Tibial nerve (tissue), 4 donors: ENCODE measurements around the gene KMT2B. TPM values are rescaled to one million over a fixed set of nuclear protein-coding genes. Genes with fewer than 3 reads are reported as not detected.

Experiments
- DNase-seq, 2 donors: peaks; one replicate each; pipeline ENCODE4 v3.0.0-alpha.2; 2019; ENCODE audit warnings: low spot score in 2 of 2
- H3K27ac ChIP-seq, 4 donors: fragments of 200-600 bp; sonication (generic) in 3 of 4; one replicate each; pipeline ENCODE4 v1.5.1; 2017 to 2019; ENCODE audit warnings: mild to moderate bottlenecking in 1 of 4
- H3K27me3 ChIP-seq, 2 donors: fragments of 200-600 bp; sonication (generic) in 1 of 2; one replicate each; pipeline versions ENCODE4 v1.5.1 to v1.6.0; 2017 to 2019
- H3K36me3 ChIP-seq, 3 donors: fragments of 200-600 bp; sonication (generic); one replicate each; pipeline ENCODE4 v1.5.1; 2018 to 2019
- H3K4me1 ChIP-seq, 4 donors: fragments of 200-600 bp; sonication (generic) in 3 of 4; one replicate each; pipeline ENCODE4 v1.5.1; 2017 to 2019
- H3K4me3 ChIP-seq, 4 donors: fragments of 200-600 bp; sonication (generic) in 3 of 4; one replicate each; pipeline ENCODE4 v1.5.1; 2017 to 2019; ENCODE audit warnings: mild to moderate bottlenecking in 1 of 4, moderate library complexity in 1 of 4
- H3K9me3 ChIP-seq, 4 donors: fragments of 200-600 bp; sonication (generic) in 3 of 4; one replicate each; pipeline ENCODE4 v1.5.1; 2017 to 2019
- EP300 ChIP-seq, 2 donors: sonication (generic); formaldehyde crosslinking; IDR thresholded peaks; one replicate each; pipeline ENCODE4 v1.6.1; 2017; ENCODE audit warnings: antibody characterized with exemption in 2 of 2, mild to moderate bottlenecking in 1 of 2
- POLR2A ChIP-seq, 2 donors: fragments of 450-650 bp; IDR thresholded peaks; one replicate each; pipeline ENCODE4 v1.6.1; 2017; ENCODE audit warnings: antibody characterized with exemption in 2 of 2, mild to moderate bottlenecking in 2 of 2, moderate library complexity in 2 of 2
- WGBS, 2 donors: methylation state at CpG; one replicate each; pipeline ENCODE4 v1.1.5; 2018; 5-methylcytosine and 5-hydroxymethylcytosine counted together
- total RNA-seq, 4 donors: library from RNA; depleted of rRNA; stranded (reverse); fragments of >200 nt; gene quantifications; one replicate each; pipeline ENCODE4 v1.1.0, GENCODE V29; 2016
- TF ChIP-seq, protein P1 (sequence below), 5 experiments: fragments of 200-600 bp in 3 of 5; fragments of 450-650 bp in 2 of 5; sonication (generic) in 3 of 5; IDR thresholded peaks; one replicate each; pipeline ENCODE4 v1.5.1; 2016 to 2019; ENCODE audit warnings: antibody characterized with exemption in 5 of 5, mild to moderate bottlenecking in 3 of 5, moderate library complexity in 2 of 5

Gene KMT2B
- total RNA-seq, 4 donors from 2014 or later = 12.9 to 38.7 (median 25.5) TPM

DNA sequence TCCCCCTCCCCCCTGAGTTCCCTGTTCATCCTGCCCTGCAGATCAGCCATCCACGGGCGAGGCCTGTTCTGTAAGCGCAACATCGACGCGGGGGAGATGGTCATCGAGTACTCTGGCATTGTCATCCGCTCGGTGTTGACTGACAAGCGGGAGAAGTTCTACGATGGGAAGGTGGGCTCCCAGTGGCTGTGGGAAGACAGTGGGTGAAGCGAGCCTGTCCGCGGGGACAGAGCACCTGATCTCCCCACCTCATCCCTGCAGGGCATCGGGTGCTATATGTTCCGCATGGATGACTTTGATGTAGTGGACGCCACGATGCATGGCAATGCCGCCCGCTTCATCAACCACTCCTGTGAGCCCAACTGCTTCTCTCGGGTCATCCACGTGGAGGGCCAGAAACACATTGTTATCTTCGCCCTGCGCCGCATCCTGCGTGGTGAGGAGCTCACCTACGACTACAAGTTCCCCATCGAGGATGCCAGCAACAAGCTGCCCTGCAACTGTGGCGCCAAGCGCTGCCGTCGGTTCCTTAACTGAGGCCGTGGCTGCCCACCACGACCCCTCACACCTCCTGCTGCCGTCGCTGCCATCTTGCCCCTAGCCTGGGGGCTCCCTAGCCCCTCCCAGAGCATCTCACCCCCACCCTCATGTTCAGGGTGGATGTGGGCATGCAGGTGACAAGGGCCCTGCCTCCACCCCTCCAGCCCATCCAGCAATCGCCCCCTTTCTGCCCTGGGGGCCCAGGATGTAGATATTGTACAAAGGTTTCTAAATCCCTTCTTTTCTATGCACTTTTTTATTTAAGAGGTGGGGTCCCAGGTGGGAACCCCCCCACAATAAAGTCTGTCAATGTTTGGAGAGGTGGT lies 20.5 kb downstream of the KMT2B start:
- Histone ChIP-seq H3K27me3 (no peaks in the 10 kb centered on the region), H3K4me3 (no peak overlapping the region), H3K9me3 (no peaks in the 10 kb centered on the region), H3K4me1 (peaks cover 0 to 22% (median 13%) of the 10 kb centered on the region in 4 donors), H3K36me3 (peaks cover 3 to 66% (median 4%) of the 10 kb centered on the region in 3 donors), H3K27ac (no peak overlapping the region)
- DNase-seq = no peak
- TF ChIP-seq, protein P1, sequence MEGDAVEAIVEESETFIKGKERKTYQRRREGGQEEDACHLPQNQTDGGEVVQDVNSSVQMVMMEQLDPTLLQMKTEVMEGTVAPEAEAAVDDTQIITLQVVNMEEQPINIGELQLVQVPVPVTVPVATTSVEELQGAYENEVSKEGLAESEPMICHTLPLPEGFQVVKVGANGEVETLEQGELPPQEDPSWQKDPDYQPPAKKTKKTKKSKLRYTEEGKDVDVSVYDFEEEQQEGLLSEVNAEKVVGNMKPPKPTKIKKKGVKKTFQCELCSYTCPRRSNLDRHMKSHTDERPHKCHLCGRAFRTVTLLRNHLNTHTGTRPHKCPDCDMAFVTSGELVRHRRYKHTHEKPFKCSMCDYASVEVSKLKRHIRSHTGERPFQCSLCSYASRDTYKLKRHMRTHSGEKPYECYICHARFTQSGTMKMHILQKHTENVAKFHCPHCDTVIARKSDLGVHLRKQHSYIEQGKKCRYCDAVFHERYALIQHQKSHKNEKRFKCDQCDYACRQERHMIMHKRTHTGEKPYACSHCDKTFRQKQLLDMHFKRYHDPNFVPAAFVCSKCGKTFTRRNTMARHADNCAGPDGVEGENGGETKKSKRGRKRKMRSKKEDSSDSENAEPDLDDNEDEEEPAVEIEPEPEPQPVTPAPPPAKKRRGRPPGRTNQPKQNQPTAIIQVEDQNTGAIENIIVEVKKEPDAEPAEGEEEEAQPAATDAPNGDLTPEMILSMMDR (IDR thresholded peaks at IDR 0.05) = no peak
- TF ChIP-seq EP300 (IDR thresholded peaks at IDR 0.05) = no peak
- TF ChIP-seq POLR2A (IDR thresholded peaks at IDR 0.05) = no peak
- WGBS, 2 donors = 88 to 90% methylated on average over 32 to 36 of the region's 37 CpGs

DNA sequence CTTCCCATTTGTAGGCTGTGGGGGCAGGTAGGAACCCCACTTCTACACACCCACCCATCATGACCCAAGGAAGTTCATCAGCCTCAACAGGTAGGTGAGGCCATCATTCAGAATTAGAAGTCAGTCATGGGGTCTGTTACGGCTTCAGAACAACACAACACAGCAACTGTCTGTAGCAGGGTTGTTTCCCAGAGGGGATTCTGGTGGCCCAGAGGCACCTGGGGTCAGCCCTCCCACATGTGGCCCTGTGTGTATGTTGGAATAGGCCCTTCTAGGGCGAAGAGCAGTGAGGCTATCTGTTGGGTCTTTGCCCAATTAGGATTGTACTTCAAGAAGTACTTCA lies 21.1 kb downstream of the KMT2B start:
- TF ChIP-seq POLR2A (IDR thresholded peaks at IDR 0.05) = no peak
- TF ChIP-seq EP300 (IDR thresholded peaks at IDR 0.05) = no peak
- TF ChIP-seq, protein P1 (IDR thresholded peaks at IDR 0.05) = no peak
- peaks cover 0 to 25% (median 15%) of the 10 kb centered on the region in 4 donors for H3K4me1 ChIP-seq
- 67 to 94% methylated on average over 1 to 2 of the region's 2 CpGs for WGBS, 2 donors
- no peaks in the 10 kb centered on the region for H3K27me3 ChIP-seq
- no peak overlapping the region for H3K27ac ChIP-seq
- no peak overlapping the region for H3K4me3 ChIP-seq
- DNase-seq = no peak
- H3K9me3 ChIP-seq = no peaks in the 10 kb centered on the region
- peaks cover 3 to 60% (median 4%) of the 10 kb centered on the region in 3 donors for H3K36me3 ChIP-seq

DNA sequence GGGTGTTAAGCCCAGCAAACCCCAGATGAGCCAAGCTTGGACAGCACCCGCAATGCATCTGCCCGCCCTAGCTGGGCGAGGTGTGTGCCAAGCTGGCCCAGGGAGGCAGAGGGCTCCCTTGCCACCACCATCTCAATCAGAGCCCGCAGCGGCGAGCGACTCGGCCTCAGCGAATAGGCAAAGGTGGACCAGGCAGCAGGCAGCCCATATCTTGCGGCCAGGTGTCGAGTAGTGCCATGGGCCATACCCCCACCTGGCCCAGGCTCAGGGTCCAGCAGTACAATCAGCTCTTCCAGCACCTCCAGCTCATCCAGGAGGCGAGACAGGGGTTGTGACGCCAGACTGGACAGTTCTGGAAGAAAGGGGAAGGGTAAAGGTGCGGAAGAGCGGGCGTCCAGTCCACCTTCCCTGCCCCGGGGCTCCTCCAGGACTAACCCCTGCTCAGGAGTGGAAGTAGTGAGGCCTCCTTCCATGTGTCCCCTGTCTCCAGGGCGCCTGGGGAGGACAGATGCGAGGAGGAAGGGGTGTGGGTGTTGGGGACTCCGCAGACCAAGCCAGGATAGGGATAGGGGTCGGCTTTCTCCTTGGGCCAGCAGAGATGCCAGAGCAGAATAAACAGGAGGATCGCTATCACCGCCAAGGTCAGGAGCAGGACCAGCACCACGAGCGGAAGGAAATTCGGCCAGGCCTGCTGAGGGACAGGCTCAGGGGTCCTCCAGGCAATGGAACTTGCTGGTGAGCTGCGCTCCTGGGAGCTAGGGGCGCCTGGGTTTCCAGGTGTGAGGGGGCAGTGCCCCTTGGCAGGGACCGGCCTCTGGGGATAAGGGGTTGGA lies 21.7 kb downstream of the KMT2B start:
- Histone ChIP-seq H3K9me3 (no peaks in the 10 kb centered on the region), H3K4me1 (peaks cover 0 to 31% (median 22%) of the 10 kb centered on the region in 4 donors), H3K27ac (peak overlapping the region; percentile 16 to 90 (median 83)), H3K36me3 (peaks cover 3 to 54% (median 4%) of the 10 kb centered on the region in 3 donors), H3K4me3 (peak overlapping the region; percentile 42 to 75 (median 66)), H3K27me3 (no peaks in the 10 kb centered on the region)
- no peak for DNase-seq
- WGBS, 2 donors = 66 to 77% methylated on average over 25 to 28 of the region's 29 CpGs
- TF ChIP-seq, protein P1 (IDR thresholded peaks at IDR 0.05) = no peak
- TF ChIP-seq EP300 (IDR thresholded peaks at IDR 0.05) (no peak), POLR2A (IDR thresholded peaks at IDR 0.05) (no peak)

DNA sequence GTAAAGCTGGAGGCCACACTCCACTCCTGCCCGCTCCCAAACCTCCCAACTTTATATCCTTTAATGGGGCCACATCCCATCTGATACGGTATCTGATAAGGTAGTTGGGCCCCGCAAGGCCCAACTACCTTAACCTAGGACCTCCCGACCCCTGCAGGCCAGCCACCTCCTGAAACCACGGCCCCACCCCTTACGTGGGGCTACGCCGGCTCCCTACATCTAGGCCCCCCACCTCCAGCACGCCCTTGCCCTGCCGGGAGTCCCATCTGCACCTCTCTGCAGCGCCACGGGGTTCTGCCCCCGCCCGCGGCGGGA lies 22.3 kb downstream of the KMT2B start:
- Histone ChIP-seq H3K27me3 (no peaks in the 10 kb centered on the region), H3K4me1 (peaks cover 0 to 33% (median 23%) of the 10 kb centered on the region in 4 donors), H3K4me3 (peak overlapping the region; percentile 42 to 75 (median 66)), H3K9me3 (no peaks in the 10 kb centered on the region), H3K36me3 (peaks cover 3 to 48% (median 4%) of the 10 kb centered on the region in 3 donors), H3K27ac (peak overlapping the region; percentile 16 to 90 (median 83))
- DNase-seq = no peak
- TF ChIP-seq, protein P1 (IDR thresholded peaks at IDR 0.05) = no peak
- TF ChIP-seq EP300 (IDR thresholded peaks at IDR 0.05) (no peak), POLR2A (IDR thresholded peaks at IDR 0.05) (no peak)
- WGBS, 2 donors = 4 to 7% methylated on average over 9 to 15 of the region's 16 CpGs
